ENCODE measurements around the gene OTUB1.

OTUB1 gene

GRCh38 chr11:63978551-63979239 lies 7.5 kb upstream of the OTUB1 start:
- no peak for DNase-seq

- DNase-seq: no peak
Measured at GRCh38 chr11:63979426-63979825, 6.8 kb upstream of the OTUB1 start.

- DNase-seq: peak; percentile 51
Measured at GRCh38 chr11:63985812-63986155, 454 bp upstream of the OTUB1 start.

GRCh38 chr11:63986932-63987513 lies 785 bp downstream of the OTUB1 start:
- no peak for DNase-seq

- no peak for DNase-seq
Measured at GRCh38 chr11:63991558-63991957, 5.3 kb downstream of the OTUB1 start.

- no peak for DNase-seq
Measured at GRCh38 chr11:63993100-63993499, 6.9 kb downstream of the OTUB1 start.

GRCh38 chr11:63993993-63994392 lies 7.8 kb downstream of the OTUB1 start:
- no peak for DNase-seq

GRCh38 chr11:63996512-63996911 lies 10.3 kb downstream of the OTUB1 start:
- no peak for DNase-seq

GRCh38 chr11:63997104-63997700 lies 11.0 kb downstream of the OTUB1 start:
- DNase-seq: no peak

GRCh38 chr11:63997801-63998337 lies 11.6 kb downstream of the OTUB1 start:
- no peak for DNase-seq

GRCh38 chr11:63998558-63999348 lies 12.5 kb downstream of the OTUB1 start:
- DNase-seq: no peak

- DNase-seq: peak; percentile 28
Measured at GRCh38 chr11:63999349-64000025, 13.2 kb downstream of the OTUB1 start.

GRCh38 chr11:64000026-64000739 lies 13.9 kb downstream of the OTUB1 start:
- peak; percentile 56 for DNase-seq

- DNase-seq: no peak
Measured at GRCh38 chr11:64000740-64001483, 14.7 kb downstream of the OTUB1 start.

- DNase-seq: no peak
Measured at GRCh38 chr11:64001484-64002420, 15.5 kb downstream of the OTUB1 start.

GRCh38 chr11:64003807-64004589 lies 17.8 kb downstream of the OTUB1 start:
- DNase-seq: no peak

- no peak for DNase-seq
Measured at GRCh38 chr11:64004590-64004984, 18.3 kb downstream of the OTUB1 start.

- no peak for DNase-seq
Measured at GRCh38 chr11:64005691-64006090, 19.5 kb downstream of the OTUB1 start.

GRCh38 chr11:64006398-64006797 lies 20.2 kb downstream of the OTUB1 start:
- DNase-seq: no peak
